GM18508 (cell line): ENCODE results near the gene ARHGEF4.

Experiments used
- ATAC-seq: cut with Tn5 transposase; IDR thresholded peaks from one replicate; pipeline ENCODE4 v1.9.1; 2021; ENCODE audit warnings: moderate number of reproducible peaks; ENCODE audit not compliant: insufficient read depth, unreplicated experiment

The ARHGEF4 gene

GRCh38 chr2:130836501-130837174 lies at the start of gene ARHGEF4:
TSS of gene ARHGEF4 (plus strand) at chr2:130836914. CDS start at chr2:130836954, 40 bp downstream.
- ATAC-seq: no peak

GRCh38 chr2:130787841-130788240 lies 48.9 kb upstream of the ARHGEF4 start:
- no peak for ATAC-seq

- no peak for ATAC-seq
These were observed 46.4 kb upstream of the ARHGEF4 start for GRCh38 chr2:130790312-130790711.

- no peak for ATAC-seq
These were observed 45.7 kb upstream of the ARHGEF4 start for GRCh38 chr2:130790804-130791616.

GRCh38 chr2:130791617-130791939 lies 45.1 kb upstream of the ARHGEF4 start:
- no peak for ATAC-seq

GRCh38 chr2:130795431-130795830 lies 41.3 kb upstream of the ARHGEF4 start:
- no peak for ATAC-seq

GRCh38 chr2:130796290-130796689 lies 40.4 kb upstream of the ARHGEF4 start:
- no peak for ATAC-seq

- ATAC-seq: peak; percentile 75
These were observed 39.0 kb upstream of the ARHGEF4 start for GRCh38 chr2:130797493-130798435.

- no peak for ATAC-seq
These were observed 38.1 kb upstream of the ARHGEF4 start for GRCh38 chr2:130798472-130799218.

- ATAC-seq: no peak
These were observed 37.4 kb upstream of the ARHGEF4 start for GRCh38 chr2:130799295-130799694.

GRCh38 chr2:130805613-130806012 lies 31.1 kb upstream of the ARHGEF4 start:
- no peak for ATAC-seq

GRCh38 chr2:130806370-130806769 lies 30.3 kb upstream of the ARHGEF4 start:
- ATAC-seq: no peak

GRCh38 chr2:130807659-130808385 lies 28.9 kb upstream of the ARHGEF4 start:
- no peak for ATAC-seq

- ATAC-seq: no peak
These were observed 28.0 kb upstream of the ARHGEF4 start for GRCh38 chr2:130808482-130809268.

- ATAC-seq: no peak
These were observed 26.2 kb upstream of the ARHGEF4 start for GRCh38 chr2:130810490-130810889.

GRCh38 chr2:130813722-130814121 lies 23.0 kb upstream of the ARHGEF4 start:
- ATAC-seq: no peak

- no peak for ATAC-seq
These were observed 21.6 kb upstream of the ARHGEF4 start for GRCh38 chr2:130814931-130815680.

GRCh38 chr2:130818809-130819208 lies 17.9 kb upstream of the ARHGEF4 start:
- ATAC-seq: no peak
